Measurements from ENCODE around the gene LRRC28. TPM values are rescaled to one million over a fixed set of nuclear protein-coding genes. Genes with fewer than 3 reads are reported as not detected.

LRRC28 gene
- total RNA-seq, 1 donor from 2014 or later = 49.6 TPM

- Mint-ChIP-seq H3K27ac (ENCODE audit: unreplicated experiment) (no peak overlapping the region), H3K9me3 (ENCODE audit: unreplicated experiment) (no peaks in the 10 kb centered on the region), H3K36me3 (ENCODE audit: unreplicated experiment) (peaks cover 12% of the 10 kb centered on the region), H3K4me1 (ENCODE audit: low read depth, unreplicated experiment) (peaks cover 15% of the 10 kb centered on the region), H3K4me3 (ENCODE audit: unreplicated experiment) (no peak overlapping the region), H3K27me3 (ENCODE audit: unreplicated experiment) (no peaks in the 10 kb centered on the region)
- DNase-seq = no peak
- TF ChIP-seq, protein P1, sequence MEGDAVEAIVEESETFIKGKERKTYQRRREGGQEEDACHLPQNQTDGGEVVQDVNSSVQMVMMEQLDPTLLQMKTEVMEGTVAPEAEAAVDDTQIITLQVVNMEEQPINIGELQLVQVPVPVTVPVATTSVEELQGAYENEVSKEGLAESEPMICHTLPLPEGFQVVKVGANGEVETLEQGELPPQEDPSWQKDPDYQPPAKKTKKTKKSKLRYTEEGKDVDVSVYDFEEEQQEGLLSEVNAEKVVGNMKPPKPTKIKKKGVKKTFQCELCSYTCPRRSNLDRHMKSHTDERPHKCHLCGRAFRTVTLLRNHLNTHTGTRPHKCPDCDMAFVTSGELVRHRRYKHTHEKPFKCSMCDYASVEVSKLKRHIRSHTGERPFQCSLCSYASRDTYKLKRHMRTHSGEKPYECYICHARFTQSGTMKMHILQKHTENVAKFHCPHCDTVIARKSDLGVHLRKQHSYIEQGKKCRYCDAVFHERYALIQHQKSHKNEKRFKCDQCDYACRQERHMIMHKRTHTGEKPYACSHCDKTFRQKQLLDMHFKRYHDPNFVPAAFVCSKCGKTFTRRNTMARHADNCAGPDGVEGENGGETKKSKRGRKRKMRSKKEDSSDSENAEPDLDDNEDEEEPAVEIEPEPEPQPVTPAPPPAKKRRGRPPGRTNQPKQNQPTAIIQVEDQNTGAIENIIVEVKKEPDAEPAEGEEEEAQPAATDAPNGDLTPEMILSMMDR (IDR thresholded peaks at IDR 0.05; ENCODE audit: partially characterized antibody, unreplicated experiment) = no peak
Measured at GRCh38 chr15:99257107-99257750, 5.9 kb downstream of the LRRC28 start.

- no peak for DNase-seq
- peaks cover 3% of the 10 kb centered on the region for H3K9me3 Mint-ChIP-seq (ENCODE audit: unreplicated experiment)
- TF ChIP-seq, protein P1 (IDR thresholded peaks at IDR 0.05; ENCODE audit: partially characterized antibody, unreplicated experiment) = no peak
- peak overlapping the region; percentile 86 for H3K27ac Mint-ChIP-seq (ENCODE audit: unreplicated experiment)
- no peaks in the 10 kb centered on the region for H3K27me3 Mint-ChIP-seq (ENCODE audit: unreplicated experiment)
- H3K4me1 Mint-ChIP-seq (ENCODE audit: low read depth, unreplicated experiment) = peaks cover 35% of the 10 kb centered on the region
- H3K36me3 Mint-ChIP-seq (ENCODE audit: unreplicated experiment) = peaks cover 5% of the 10 kb centered on the region
- peak overlapping the region; percentile 33 for H3K4me3 Mint-ChIP-seq (ENCODE audit: unreplicated experiment)
Measured at GRCh38 chr15:99264125-99264524, 12.8 kb downstream of the LRRC28 start.

GRCh38 chr15:99265541-99266070 lies 14.3 kb downstream of the LRRC28 start:
- H3K4me3 Mint-ChIP-seq (ENCODE audit: unreplicated experiment) = peak overlapping the region; percentile 43
- peak overlapping the region; percentile 86 for H3K27ac Mint-ChIP-seq (ENCODE audit: unreplicated experiment)
- peaks cover 5% of the 10 kb centered on the region for H3K36me3 Mint-ChIP-seq (ENCODE audit: unreplicated experiment)
- no peak for DNase-seq
- H3K9me3 Mint-ChIP-seq (ENCODE audit: unreplicated experiment) = peaks cover 3% of the 10 kb centered on the region
- no peaks in the 10 kb centered on the region for H3K27me3 Mint-ChIP-seq (ENCODE audit: unreplicated experiment)
- peaks cover 36% of the 10 kb centered on the region for H3K4me1 Mint-ChIP-seq (ENCODE audit: low read depth, unreplicated experiment)
- TF ChIP-seq, protein P1 (IDR thresholded peaks at IDR 0.05; ENCODE audit: partially characterized antibody, unreplicated experiment) = no peak

GRCh38 chr15:99267957-99268356 lies 16.7 kb downstream of the LRRC28 start:
- H3K27me3 Mint-ChIP-seq (ENCODE audit: unreplicated experiment) = no peaks in the 10 kb centered on the region
- H3K27ac Mint-ChIP-seq (ENCODE audit: unreplicated experiment) = no peak overlapping the region
- H3K4me3 Mint-ChIP-seq (ENCODE audit: unreplicated experiment) = no peak overlapping the region
- TF ChIP-seq, protein P1 (IDR thresholded peaks at IDR 0.05; ENCODE audit: partially characterized antibody, unreplicated experiment) = no peak
- no peak for DNase-seq
- H3K4me1 Mint-ChIP-seq (ENCODE audit: low read depth, unreplicated experiment) = peaks cover 37% of the 10 kb centered on the region
- peaks cover 3% of the 10 kb centered on the region for H3K9me3 Mint-ChIP-seq (ENCODE audit: unreplicated experiment)
- peaks cover 5% of the 10 kb centered on the region for H3K36me3 Mint-ChIP-seq (ENCODE audit: unreplicated experiment)

- Mint-ChIP-seq H3K4me1 (ENCODE audit: low read depth, unreplicated experiment) (peaks cover 38% of the 10 kb centered on the region), H3K27me3 (ENCODE audit: unreplicated experiment) (no peaks in the 10 kb centered on the region), H3K9me3 (ENCODE audit: unreplicated experiment) (peaks cover 3% of the 10 kb centered on the region), H3K36me3 (ENCODE audit: unreplicated experiment) (peaks cover 5% of the 10 kb centered on the region), H3K4me3 (ENCODE audit: unreplicated experiment) (no peak overlapping the region), H3K27ac (ENCODE audit: unreplicated experiment) (no peak overlapping the region)
- no peak for DNase-seq
- TF ChIP-seq, protein P1 (IDR thresholded peaks at IDR 0.05; ENCODE audit: partially characterized antibody, unreplicated experiment) = no peak
Measured at GRCh38 chr15:99268431-99268830, 17.1 kb downstream of the LRRC28 start.

Measured in glutamatergic neuron (in vitro differentiated cells).